ENCODE data around the gene OR4S2.

Gene OR4S2

GRCh38 chr11:55648027-55648426 is at the start of gene OR4S2:
Gene OR4S2 (plus strand): TSS chr11:55648327. CDS start chr11:55650904, 2,577 bp downstream.
- H3K27ac Mint-ChIP-seq = no peak within 1 kb of the TSS
- H3K4me3 Mint-ChIP-seq = no peak within 1 kb of the TSS
- no peaks in the 10 kb centered on the region for H3K4me1 Mint-ChIP-seq (ENCODE audit: low read depth)
- no peaks in the 10 kb centered on the region for H3K36me3 Mint-ChIP-seq (ENCODE audit: low read depth)
- H3K27me3 Mint-ChIP-seq = no peaks in the 10 kb centered on the region
- DNase-seq = no peak
- H3K9me3 Mint-ChIP-seq = peaks cover 43% of the 10 kb centered on the region

GRCh38 chr11:55607545-55607944 is 40.6 kb upstream of the OR4S2 start, which contains the start of gene OR4C11:
Gene OR4C11 (minus strand): TSS chr11:55607645. CDS start chr11:55604373, 3,272 bp downstream.
- Mint-ChIP-seq H3K9me3 (peaks cover 29% of the 10 kb centered on the region), H3K27ac (no peak within 1 kb of the TSS), H3K36me3 (ENCODE audit: low read depth) (no peaks in the 10 kb centered on the region), H3K4me3 (no peak within 1 kb of the TSS), H3K4me1 (ENCODE audit: low read depth) (no peaks in the 10 kb centered on the region), H3K27me3 (no peaks in the 10 kb centered on the region)
- no peak for DNase-seq

- Mint-ChIP-seq H3K36me3 (ENCODE audit: low read depth) (no peaks in the 10 kb centered on the region), H3K4me3 (no peak overlapping the region), H3K4me1 (ENCODE audit: low read depth) (no peaks in the 10 kb centered on the region), H3K27me3 (no peaks in the 10 kb centered on the region), H3K9me3 (peaks cover 44% of the 10 kb centered on the region), H3K27ac (no peak overlapping the region)
- DNase-seq = no peak
Measured at GRCh38 chr11:55624531-55624930, 23.6 kb upstream of the OR4S2 start.

- Mint-ChIP-seq H3K27me3 (no peaks in the 10 kb centered on the region), H3K9me3 (peaks cover 13% of the 10 kb centered on the region), H3K4me1 (ENCODE audit: low read depth) (no peaks in the 10 kb centered on the region), H3K36me3 (ENCODE audit: low read depth) (no peaks in the 10 kb centered on the region), H3K27ac (no peak within 1 kb of the TSS), H3K4me3 (no peak within 1 kb of the TSS)
- DNase-seq = no peak
Measured at GRCh38 chr11:55634813-55635212, 13.3 kb upstream of the OR4S2 start, which contains the start of gene OR4P4. Gene OR4P4 (plus strand): TSS chr11:55635113.

GRCh38 chr11:55652560-55652959 is 4.4 kb downstream of the OR4S2 start:
- H3K4me1 Mint-ChIP-seq (ENCODE audit: low read depth) = no peaks in the 10 kb centered on the region
- no peak overlapping the region for H3K4me3 Mint-ChIP-seq
- DNase-seq = no peak
- H3K27me3 Mint-ChIP-seq = no peaks in the 10 kb centered on the region
- H3K36me3 Mint-ChIP-seq (ENCODE audit: low read depth) = no peaks in the 10 kb centered on the region
- peaks cover 45% of the 10 kb centered on the region for H3K9me3 Mint-ChIP-seq
- no peak overlapping the region for H3K27ac Mint-ChIP-seq

- Mint-ChIP-seq H3K4me1 (ENCODE audit: low read depth) (no peaks in the 10 kb centered on the region), H3K27me3 (no peaks in the 10 kb centered on the region), H3K9me3 (peaks cover 41% of the 10 kb centered on the region), H3K36me3 (ENCODE audit: low read depth) (no peaks in the 10 kb centered on the region), H3K4me3 (no peak overlapping the region), H3K27ac (no peak overlapping the region)
- DNase-seq = no peak
Measured at GRCh38 chr11:55655096-55655495, 7.0 kb downstream of the OR4S2 start.

- Mint-ChIP-seq H3K27me3 (no peaks in the 10 kb centered on the region), H3K36me3 (ENCODE audit: low read depth) (no peaks in the 10 kb centered on the region), H3K4me1 (ENCODE audit: low read depth) (no peaks in the 10 kb centered on the region), H3K4me3 (no peak overlapping the region), H3K27ac (no peak overlapping the region), H3K9me3 (peaks cover 36% of the 10 kb centered on the region)
- no peak for DNase-seq
Measured at GRCh38 chr11:55658031-55658573, 10.0 kb downstream of the OR4S2 start.

GRCh38 chr11:55658608-55659007 is 10.5 kb downstream of the OR4S2 start:
- H3K4me3 Mint-ChIP-seq = no peak overlapping the region

GRCh38 chr11:55661901-55662300 is 13.8 kb downstream of the OR4S2 start, which contains the start of gene OR4C6:
Gene OR4C6 (plus strand): TSS chr11:55662201. CDS start chr11:55665167, 2,966 bp downstream.
- Mint-ChIP-seq H3K27me3 (no peaks in the 10 kb centered on the region), H3K36me3 (ENCODE audit: low read depth) (no peaks in the 10 kb centered on the region), H3K4me1 (ENCODE audit: low read depth) (no peaks in the 10 kb centered on the region), H3K4me3 (no peak within 1 kb of the TSS), H3K9me3 (peaks cover 25% of the 10 kb centered on the region), H3K27ac (no peak within 1 kb of the TSS)
- no peak for DNase-seq

More at GRCh38 chr11:55658608-55659007, 10.5 kb downstream of the OR4S2 start:
- Mint-ChIP-seq H3K4me1 (ENCODE audit: low read depth) (no peaks in the 10 kb centered on the region), H3K36me3 (ENCODE audit: low read depth) (no peaks in the 10 kb centered on the region), H3K27ac (no peak overlapping the region), H3K27me3 (no peaks in the 10 kb centered on the region), H3K9me3 (peaks cover 34% of the 10 kb centered on the region)
- no peak for DNase-seq

GRCh38 chr11:55669376-55669775 is 21.2 kb downstream of the OR4S2 start:
- no peaks in the 10 kb centered on the region for H3K27me3 Mint-ChIP-seq
- H3K9me3 Mint-ChIP-seq = peaks cover 23% of the 10 kb centered on the region
- H3K4me3 Mint-ChIP-seq = no peak overlapping the region
- no peaks in the 10 kb centered on the region for H3K4me1 Mint-ChIP-seq (ENCODE audit: low read depth)
- no peak for DNase-seq
- no peaks in the 10 kb centered on the region for H3K36me3 Mint-ChIP-seq (ENCODE audit: low read depth)
- H3K27ac Mint-ChIP-seq = no peak overlapping the region

GRCh38 chr11:55673860-55674259 is 25.7 kb downstream of the OR4S2 start:
- Mint-ChIP-seq H3K4me3 (no peak overlapping the region), H3K36me3 (ENCODE audit: low read depth) (no peaks in the 10 kb centered on the region), H3K9me3 (peaks cover 14% of the 10 kb centered on the region), H3K27ac (no peak overlapping the region), H3K27me3 (no peaks in the 10 kb centered on the region), H3K4me1 (ENCODE audit: low read depth) (no peaks in the 10 kb centered on the region)
- no peak for DNase-seq

GRCh38 chr11:55697817-55698216 is 49.7 kb downstream of the OR4S2 start:
- Mint-ChIP-seq H3K36me3 (ENCODE audit: low read depth) (no peaks in the 10 kb centered on the region), H3K9me3 (peaks cover 12% of the 10 kb centered on the region), H3K4me1 (ENCODE audit: low read depth) (no peaks in the 10 kb centered on the region), H3K27me3 (no peaks in the 10 kb centered on the region), H3K4me3 (no peak overlapping the region), H3K27ac (no peak overlapping the region)
- DNase-seq = no peak

GRCh38 chr11:55701429-55701828 is 53.3 kb downstream of the OR4S2 start:
- Mint-ChIP-seq H3K4me1 (ENCODE audit: low read depth) (no peaks in the 10 kb centered on the region), H3K36me3 (ENCODE audit: low read depth) (no peaks in the 10 kb centered on the region), H3K9me3 (peaks cover 13% of the 10 kb centered on the region), H3K4me3 (no peak overlapping the region), H3K27me3 (no peaks in the 10 kb centered on the region), H3K27ac (no peak overlapping the region)
- DNase-seq = no peak

Data from activated T-cell treated with anti-CD3 and anti-CD28 coated beads, Interleukin-2, amount 50 U/mL, for 24 hours (primary cell).